HG02798 (cell line): ENCODE results near the gene MCHR1.
A peak's percentile ranks its signal among the peaks of the same experiment; 100 is the strongest.

ENCODE experiments used
- ATAC-seq: cut with Tn5 transposase; IDR thresholded peaks from one replicate; pipeline ENCODE4 v1.9.1; 2021; ENCODE audit warnings: mild to moderate bottlenecking; ENCODE audit not compliant: unreplicated experiment, poor library complexity

MCHR1 gene

DNA sequence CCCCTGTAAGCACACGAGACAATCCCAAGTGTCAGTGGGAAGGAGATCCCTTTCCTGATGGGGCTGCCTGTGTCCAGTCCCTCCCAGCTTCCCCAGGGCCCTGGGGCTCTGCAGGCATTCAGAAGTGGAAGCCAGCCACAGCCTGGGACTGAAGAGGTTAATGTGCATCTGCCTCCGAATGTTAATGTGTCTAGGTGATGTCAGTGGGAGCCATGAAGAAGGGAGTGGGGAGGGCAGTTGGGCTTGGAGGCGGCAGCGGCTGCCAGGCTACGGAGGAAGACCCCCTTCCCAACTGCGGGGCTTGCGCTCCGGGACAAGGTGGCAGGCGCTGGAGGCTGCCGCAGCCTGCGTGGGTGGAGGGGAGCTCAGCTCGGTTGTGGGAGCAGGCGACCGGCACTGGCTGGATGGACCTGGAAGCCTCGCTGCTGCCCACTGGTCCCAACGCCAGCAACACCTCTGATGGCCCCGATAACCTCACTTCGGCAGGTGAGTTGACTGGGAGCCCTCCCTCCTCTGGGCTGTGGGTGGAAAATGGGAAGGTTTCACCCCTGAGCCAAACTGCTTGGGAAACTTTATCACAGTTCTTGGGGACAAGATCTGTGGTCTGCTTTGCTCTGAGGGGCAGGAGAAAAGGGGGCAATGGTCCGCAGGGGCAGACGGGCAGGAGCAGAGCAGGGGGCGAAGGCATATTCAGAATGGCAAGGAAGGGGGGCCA lies at the start of gene MCHR1:
Gene MCHR1 (plus strand): TSS at position 236 of the 715 bp plus-strand sequence. CDS start 169 bp downstream, at position 405.
- no peak for ATAC-seq

DNA sequence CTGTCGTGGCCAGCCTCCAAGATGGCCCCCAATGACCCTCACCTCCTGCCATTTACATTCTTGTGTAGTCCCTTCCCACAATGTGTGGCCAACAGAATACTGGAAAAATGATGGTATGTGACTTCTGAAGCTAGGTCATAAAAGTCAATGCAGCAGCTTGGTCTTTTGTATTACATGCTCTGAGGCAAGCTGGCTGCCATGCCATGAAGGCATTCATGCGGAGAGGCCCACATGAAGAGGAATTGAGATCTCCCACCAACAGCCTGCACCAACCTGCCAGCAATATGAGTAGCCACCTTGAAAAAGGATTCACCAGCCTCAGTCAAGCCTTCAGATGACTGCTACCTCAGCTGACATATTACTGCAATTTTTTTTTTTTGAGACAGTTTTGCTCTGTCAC lies 47.4 kb upstream of the MCHR1 start:
- ATAC-seq, result no peak

DNA sequence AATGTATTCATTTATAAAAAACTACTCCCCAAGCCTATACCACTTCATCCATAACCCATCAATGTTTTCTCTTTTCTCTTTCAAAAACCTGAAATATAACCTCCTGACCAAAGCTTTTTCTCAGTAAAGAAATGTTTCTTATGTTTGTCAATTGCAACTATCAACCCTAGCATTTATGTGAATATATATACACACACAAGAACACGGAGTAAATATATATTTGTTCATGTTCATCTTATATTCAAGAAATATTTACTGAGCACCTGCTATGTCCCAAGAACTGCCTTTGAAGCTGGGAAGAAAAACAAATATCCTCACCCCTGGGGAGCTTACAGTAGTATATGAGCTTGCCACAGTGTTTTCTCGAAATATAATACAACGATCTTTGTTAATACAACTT lies 46.2 kb upstream of the MCHR1 start:
- no peak for ATAC-seq

GRCh38 chr22:40634119-40634903 lies 45.0 kb upstream of the MCHR1 start:
- ATAC-seq, result no peak

DNA sequence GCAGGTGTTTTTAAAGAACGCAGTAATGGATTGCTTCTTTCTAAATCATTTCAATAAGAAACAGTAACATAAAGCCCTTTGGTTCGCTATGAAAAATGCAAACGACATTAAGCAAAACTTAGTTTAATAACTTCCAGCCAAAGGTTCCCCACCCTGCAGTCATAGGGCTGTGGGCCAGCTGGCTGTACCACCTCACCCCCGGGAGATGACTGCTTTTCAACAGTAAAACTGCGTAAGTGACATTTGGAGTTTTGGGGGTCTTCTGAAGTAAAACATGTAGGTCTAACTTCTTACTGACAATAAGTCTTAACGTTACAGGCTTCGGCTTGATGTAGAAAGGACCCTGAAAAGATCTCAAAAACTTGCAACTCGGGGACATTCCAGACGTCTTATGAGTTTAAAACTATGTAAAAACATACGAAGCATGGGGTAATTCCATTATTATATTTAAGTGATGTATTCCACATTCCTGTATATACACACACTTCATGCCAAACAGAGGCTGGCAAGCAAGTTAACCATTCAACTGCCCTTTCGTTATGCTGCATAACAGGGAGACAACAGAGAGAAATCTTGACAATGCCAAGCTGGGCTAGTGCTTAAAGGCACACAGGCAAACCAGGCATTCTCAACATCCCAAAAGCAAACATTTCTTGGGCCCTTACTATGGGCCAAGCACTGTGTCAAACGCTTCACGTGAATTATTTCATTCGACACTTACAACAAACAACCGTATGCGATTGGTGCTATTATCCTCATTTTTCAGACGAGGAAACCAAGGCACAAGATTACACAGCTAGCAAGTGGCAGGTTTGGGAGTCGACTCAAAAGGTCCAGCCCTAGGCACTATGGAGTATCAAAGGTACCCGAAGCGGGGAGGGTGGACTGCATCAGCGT lies 44.0 kb upstream of the MCHR1 start:
- ATAC-seq, result no peak

DNA sequence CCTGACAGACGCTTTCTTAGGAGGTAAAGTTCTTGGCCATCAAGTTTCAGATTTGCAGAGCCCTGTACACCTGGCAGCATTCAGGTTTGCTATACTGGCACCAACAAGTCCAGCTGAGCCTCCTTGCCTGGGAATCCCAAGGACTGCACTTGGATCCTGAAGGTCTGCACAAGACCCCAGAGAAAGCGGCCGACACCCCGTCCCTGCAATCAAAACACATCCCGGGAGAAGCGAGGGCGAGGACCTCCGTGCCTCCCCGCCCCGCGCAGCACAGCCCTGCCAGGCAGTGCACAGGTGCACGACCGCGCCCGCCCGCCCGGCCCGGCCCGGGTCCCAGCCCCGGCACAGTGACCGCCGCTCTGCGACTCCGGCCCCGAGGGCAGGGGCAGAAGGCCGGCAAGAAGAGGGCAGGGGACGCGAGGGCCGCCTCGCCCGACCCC lies 43.3 kb upstream of the MCHR1 start:
- peak; percentile 13 for ATAC-seq

GRCh38 chr22:40636380-40637182 lies 42.7 kb upstream of the MCHR1 start, which contains the start of gene MRTFA:
TSS of gene MRTFA (minus strand) at chr22:40636719.
- ATAC-seq, result peak; percentile 96

DNA sequence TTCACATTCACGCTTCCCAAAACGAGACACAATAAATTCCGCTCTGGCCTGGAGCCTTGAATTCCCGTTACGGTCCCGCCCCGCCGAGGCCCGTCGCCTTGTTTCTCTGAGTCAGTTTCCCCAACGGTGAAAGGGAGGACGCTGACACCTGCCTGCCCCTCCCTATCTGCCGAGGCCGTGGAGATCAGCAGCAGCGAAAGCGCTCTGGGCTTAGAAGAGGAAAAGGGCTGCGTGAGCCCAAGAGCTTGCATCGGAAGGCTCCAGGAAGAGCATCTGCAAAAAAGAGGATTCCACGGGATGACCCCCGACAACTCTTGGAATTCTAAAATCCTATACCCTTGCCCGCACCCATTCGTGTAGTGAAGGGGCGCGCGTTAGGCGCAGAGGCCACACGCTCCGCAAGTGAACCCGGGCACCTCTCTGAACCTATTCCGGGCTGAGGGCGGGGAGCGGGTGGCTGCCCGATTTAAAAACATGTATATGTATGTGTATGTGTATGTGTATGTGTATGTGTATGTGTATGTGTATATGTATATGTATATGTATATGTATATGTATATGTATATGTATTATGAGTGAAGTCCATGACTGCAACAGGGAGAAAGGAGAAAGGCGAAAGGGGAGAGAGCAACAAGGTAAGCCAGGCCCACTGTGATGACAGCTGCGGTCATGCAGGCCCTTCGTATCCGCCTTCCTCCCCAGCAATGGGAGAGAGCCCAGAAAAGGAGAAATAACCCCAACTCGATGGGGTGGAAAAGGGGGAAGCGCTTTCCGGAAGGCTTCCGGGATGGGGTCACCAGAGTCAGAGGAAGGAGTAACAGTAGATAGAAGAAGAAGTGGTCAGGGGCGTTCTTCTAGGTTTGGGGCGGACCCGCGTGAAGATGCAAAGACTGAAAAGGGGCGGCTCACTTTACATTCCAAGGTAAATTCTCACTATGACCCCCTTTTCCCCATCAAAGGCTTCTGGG lies 41.8 kb upstream of the MCHR1 start:
- ATAC-seq, result no peak

GRCh38 chr22:40638261-40638660 lies 41.0 kb upstream of the MCHR1 start:
- ATAC-seq, result no peak

GRCh38 chr22:40641269-40641668 lies 38.0 kb upstream of the MCHR1 start:
- no peak for ATAC-seq

DNA sequence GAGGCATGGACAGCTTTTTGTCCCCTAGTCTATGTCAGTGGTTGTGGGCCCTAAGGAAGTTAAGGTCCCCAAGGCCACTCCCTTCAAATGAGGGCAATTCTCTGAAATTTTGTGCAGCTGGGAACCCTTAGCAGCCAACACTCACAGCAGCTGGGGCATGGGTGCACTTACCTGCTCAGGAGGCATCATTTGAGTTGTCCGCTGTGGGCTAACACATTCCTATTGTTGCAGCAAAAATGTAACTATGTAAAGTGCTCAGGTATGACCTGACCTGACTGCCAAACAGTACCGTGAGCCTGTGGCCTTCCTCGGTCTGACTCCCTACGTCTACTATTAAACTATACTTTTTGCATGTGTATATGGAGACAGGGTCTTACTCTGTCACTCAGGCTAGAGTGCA lies 37.0 kb upstream of the MCHR1 start:
- no peak for ATAC-seq

DNA sequence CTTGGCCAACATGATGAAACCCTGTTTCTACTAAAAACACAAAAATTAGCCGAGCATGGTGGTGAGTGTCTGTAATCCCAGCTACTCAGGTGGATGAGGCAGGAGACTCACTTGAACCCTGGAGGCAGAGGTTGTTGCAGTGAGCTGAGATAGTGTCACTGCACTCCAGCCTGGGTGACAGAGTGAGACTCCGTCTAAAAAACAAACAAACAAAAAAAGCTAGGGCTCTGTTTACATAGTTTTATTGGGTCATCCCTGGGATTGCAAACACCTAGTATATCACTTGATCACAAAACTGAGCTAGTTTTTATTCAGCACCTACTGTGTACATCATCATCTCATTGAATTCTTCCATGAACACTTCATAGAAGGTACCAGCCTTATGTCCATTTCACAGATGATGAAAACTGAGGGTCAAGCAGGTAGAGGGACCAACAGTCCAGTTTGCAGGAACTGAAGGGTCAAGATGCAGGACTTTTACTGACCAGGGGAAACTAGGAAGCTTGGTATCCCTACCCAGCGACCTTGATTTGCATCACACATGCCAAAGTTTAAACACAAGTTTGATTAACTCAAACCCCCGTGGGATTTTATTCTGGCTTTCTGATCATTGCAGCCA lies 33.6 kb upstream of the MCHR1 start:
- ATAC-seq, result no peak

- ATAC-seq, result no peak
These were observed 30.9 kb upstream of the MCHR1 start for GRCh38 chr22:40648386-40648785.

GRCh38 chr22:40651057-40651456 lies 28.2 kb upstream of the MCHR1 start:
- ATAC-seq, result no peak

DNA sequence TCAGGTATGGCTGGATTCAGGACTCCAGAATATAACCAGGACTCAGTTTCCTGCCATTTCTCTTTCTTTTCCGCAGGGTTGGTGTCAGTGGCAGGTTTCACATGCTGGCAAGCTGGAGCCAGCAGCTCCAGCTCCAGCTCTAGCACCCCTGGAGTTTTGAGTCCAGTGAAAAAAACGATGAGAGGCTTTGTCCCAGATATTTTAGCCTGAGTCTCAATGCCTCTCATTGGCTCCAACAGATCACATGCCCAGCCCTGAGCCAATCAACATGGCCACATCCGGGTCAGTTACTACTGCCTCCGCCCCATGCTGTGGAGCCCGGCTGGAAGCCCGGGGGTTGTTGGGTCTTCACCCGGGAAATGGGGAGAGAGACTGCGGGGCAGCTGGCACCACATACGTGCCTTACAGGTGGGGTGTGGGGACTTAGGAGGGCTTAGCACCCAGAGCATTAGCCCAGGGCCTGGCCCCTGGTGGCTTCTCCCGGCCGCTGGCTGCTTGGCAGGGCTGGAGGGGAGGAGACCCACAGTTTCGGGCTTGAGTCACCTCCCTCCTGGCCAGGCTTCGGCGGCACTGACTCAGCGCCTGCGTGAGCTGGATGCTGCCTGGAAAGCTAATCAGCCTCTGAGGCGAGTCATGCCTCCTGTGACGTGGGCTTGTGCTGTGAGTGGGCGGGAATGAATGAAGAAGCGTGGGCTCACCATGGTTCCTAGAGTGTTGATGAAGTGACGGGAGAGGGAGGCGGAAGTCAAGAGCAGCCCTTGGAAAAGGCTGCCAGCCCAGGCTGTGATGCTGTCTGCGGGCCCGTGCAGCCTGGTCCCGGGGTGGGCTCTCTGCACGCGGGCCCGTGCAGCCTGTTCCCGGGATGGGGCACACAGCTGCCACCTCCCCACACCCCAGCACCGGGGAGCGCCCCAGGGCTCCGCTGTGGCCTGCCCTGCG lies 27.5 kb upstream of the MCHR1 start:
- ATAC-seq, result peak; percentile 92

- no peak for ATAC-seq
These were observed 25.9 kb upstream of the MCHR1 start for GRCh38 chr22:40653361-40653760.

- no peak for ATAC-seq
These were observed 24.6 kb upstream of the MCHR1 start for GRCh38 chr22:40654522-40655167.
